ENCODE data around the gene ZMYND19.
"Not testable (repeated sequence)": the region's sequence is repeated elsewhere in the genome, so short reads cannot be mapped to it uniquely, and the experiment has no call there.

The ZMYND19 gene

GRCh38 chr9:137586854-137587253 lies 3.5 kb downstream of the ZMYND19 start:
- DNase-seq = no peak

DNA sequence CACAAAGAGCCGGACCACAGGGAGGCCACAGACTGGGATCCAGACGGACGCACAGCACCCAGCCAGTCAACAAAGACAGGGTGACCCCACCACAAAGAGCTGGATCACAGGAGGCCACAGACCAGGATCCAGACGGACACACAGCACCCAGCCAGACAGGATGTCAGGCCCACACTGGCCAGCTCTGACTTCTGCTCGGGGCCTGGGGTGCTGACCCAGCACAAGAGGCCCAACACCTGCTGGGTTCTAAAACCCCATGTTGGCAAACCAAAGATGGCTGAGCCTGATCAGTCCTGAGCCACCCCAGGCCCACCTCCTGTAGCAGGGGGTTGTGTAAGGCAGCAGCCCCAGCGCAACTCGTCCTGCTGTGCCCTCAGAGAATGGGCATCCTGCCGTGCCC lies 6.4 kb downstream of the ZMYND19 start:
- DNase-seq = no peak

DNA sequence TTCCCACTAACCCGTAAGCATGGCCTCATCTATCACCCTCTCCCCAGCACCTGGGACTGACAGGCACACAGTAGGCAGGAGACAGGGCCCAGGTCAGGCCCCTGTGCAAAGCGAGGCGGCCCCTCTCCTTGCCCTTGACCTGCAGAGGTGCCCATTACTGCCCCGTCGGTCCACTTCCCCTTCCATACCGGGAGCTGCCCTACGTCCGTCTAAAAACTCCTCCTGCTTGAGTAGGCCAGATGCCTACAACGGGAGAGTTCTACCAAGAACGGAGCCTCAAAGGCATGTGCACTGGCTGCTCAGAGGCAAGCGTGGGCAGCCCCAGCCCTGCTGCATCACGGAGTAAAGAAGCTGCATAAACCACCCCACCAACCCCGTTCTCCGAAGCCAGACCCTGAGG lies 7.0 kb downstream of the ZMYND19 start:
- DNase-seq = no peak

GRCh38 chr9:137582286-137582860 lies 7.9 kb downstream of the ZMYND19 start:
- DNase-seq = no peak

DNA sequence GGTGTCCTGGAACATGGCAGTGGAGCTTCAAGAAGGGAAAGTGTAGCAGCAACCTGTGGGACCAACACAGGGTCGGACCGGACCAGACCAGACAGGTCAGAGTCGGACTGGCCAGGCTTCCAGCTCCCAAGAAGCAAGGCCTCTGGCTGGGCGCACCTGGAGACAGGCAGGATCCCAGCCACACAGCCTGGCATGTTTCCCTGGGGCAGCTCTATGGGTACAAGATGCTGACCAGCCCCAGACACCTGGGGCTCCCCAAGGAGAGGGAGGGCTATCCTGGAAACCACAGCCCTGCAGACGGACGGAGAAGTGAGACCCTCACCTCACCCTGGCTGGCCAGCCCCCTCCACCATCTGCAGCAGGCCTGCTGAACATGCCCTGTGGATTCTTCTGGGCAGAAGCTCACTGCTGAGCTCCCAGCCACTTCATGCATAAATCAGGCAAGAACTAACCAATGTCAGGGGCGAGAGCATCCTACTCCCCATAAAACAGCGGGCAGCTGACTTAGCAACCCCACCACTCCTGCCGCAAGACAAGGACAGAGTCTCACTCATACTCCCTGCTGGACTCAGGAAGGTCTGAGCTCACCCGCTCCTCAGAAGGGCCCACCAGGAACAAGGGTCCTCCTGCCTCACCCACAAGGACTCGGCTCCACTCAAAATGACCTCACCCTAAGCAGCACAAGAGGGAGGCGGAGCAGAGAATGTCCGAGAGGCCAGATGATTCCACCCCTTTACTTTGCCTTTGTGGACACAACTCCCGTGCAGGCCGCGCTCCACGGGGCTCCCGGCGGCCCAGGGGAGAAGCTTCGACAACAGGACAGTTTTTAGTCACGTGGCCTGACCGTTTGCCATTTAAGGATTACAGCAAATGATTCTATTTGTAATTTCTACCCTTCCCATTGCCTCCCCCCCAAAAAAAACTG lies 8.7 kb downstream of the ZMYND19 start:
- DNase-seq = no peak

GRCh38 chr9:137580954-137581322 lies 9.4 kb downstream of the ZMYND19 start:
- no peak for DNase-seq

GRCh38 chr9:137580209-137580953 lies 9.9 kb downstream of the ZMYND19 start:
- no peak for DNase-seq

GRCh38 chr9:137579259-137579604 lies 11.1 kb downstream of the ZMYND19 start:
- no peak for DNase-seq

DNA sequence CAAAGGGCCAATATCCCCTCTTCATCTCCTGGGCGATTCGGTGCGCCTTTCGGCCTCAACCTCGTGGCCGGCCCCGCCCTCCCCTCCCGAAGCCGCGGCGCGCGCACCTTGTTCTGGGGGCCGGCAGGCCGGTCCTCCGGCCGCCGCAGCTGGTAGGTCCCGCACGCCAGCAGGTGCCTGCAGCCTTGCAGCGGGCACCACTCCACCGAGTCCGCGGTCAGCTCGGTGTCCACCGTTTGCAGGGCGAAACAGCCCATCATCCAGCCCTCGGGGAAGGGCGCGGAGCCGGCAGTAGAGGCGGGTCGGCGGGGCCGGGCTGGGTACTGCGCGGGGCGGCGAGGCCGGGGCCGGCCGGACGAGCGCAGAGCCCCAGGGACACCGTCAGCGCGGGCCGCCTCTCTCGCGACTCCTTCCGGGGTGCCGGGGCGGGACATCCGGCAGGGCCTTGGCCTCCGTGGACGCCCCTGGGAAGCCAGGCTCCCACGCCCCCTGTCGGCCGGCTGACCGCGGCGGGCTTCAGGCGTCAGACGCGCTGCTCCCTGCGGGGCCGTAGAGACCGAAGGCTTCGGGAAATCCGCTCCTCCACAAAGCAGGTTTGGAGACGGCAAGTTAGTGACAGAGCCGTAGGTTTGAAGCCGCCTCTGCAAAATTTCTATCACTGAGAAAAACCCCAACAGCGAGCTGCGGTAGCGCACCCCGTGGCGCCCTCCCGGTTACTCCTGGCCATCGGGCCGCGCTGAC lies 11.6 kb downstream of the ZMYND19 start, which contains the start of gene DPH7:
DPH7 (minus strand) TSS at position 408 of the 741 bp plus-strand sequence; CDS start at position 260, 148 bp downstream.
- peak; percentile 98 for DNase-seq

DNA sequence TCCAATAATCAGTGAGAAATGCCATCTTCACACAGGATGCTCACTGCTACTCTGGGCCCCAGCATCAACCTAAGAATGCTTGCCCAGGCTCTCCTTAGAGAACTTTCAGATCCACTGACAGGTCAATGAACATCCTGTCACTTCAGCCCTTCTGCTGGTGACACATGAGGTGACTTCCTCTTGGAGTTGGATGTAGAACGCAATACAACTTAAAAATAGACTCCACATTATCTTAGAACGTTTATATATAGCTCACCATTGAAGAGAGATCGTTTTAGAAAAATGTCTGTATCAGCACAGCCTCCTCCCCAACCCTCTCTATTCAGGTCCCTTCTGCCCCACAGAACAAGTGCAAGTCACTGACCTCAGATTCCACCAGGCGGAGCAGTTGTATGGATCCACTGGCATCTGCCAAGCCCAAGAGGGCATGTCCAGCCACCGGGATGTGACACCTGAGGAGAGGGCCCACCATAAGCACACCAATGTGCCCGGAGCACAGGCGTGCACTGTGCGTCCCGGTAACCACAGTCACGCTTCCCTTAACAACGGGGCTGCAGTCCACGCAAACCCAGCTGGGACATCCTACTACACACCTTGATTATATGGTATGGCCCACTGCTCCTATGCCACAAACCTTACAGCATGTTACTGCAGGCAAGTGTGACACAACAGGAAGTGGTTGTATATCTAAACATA lies 14.4 kb downstream of the ZMYND19 start:
- no peak for DNase-seq

GRCh38 chr9:137575364-137575715 lies 15.0 kb downstream of the ZMYND19 start:
- DNase-seq = peak; percentile 27

- no peak for DNase-seq
Observed at GRCh38 chr9:137574192-137574591, 16.1 kb downstream of the ZMYND19 start.

GRCh38 chr9:137570566-137570965 lies 19.7 kb downstream of the ZMYND19 start:
- DNase-seq = no peak

DNA sequence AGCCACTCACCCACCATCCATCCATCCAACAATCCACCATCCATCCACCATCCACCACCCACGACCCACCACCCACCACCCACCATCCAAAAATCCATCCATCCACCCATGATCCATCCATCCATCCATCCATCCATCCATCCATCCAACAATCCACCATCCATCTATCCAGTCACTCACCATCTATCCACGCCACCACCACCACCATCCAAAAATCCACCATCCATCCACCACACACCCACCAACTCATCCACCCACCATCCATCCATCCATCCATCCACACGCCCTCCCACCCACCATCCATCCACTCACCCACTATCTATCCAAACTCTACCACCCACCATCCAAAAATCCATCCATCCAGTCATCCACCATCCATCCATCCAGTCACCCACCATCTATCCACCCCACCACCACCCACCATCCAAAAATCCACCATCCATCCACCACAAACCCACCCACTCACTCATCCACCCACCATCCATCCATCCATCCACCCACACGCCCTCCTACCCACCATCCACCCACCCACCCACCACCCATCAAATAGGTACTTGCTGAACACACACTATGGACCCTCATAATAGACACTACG lies 20.6 kb downstream of the ZMYND19 start:
- DNase-seq = no peak

- not testable (repeated sequence) for DNase-seq
Observed at GRCh38 chr9:137568445-137568844, 21.9 kb downstream of the ZMYND19 start.

- DNase-seq = no peak
Observed at GRCh38 chr9:137564817-137565411, 25.4 kb downstream of the ZMYND19 start.

DNA sequence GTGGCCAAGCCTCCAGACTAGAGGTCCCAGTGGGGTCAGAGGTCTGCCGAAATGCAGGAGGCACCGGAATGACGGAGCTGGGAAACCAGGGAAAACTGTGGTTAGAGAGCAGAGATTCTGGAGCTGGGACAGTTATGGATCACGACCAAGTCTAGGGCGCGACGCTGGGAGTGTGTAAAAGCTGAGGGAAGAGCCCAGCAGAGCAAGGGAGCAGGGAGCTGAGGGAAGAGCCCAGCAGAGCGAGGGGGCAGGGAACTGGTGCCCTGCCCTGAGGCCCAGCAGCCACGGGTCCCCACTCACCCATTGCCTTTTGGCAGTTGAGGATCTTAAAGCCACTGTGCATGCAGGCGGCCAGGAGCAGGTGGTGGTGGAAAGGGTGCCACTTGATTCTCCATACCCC lies 26.2 kb downstream of the ZMYND19 start:
- no peak for DNase-seq

- DNase-seq = no peak
Observed at GRCh38 chr9:137558127-137558526, 32.2 kb downstream of the ZMYND19 start.

- DNase-seq = no peak
Observed at GRCh38 chr9:137556069-137556838, 34.1 kb downstream of the ZMYND19 start.

DNA sequence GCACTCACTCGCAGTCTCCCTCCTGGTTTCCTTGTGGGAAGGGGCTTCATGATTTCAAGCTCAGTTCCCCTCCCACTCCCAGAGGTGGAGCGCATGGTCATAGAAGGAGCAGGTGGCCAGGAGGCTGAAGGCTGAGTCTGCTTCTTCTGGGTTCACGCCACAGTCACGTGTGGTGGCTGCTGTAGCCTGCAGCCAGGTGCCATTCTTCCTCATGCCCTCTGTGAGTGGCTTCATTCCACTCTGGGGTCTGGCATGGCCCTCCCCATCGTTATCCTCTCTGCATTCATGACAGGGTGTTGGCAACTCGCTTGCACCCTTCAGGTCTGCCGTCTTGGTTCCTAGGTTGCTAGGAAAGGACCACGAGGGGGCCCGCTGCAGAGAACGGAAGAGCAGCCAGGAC lies 35.1 kb downstream of the ZMYND19 start:
- no peak for DNase-seq

DNA sequence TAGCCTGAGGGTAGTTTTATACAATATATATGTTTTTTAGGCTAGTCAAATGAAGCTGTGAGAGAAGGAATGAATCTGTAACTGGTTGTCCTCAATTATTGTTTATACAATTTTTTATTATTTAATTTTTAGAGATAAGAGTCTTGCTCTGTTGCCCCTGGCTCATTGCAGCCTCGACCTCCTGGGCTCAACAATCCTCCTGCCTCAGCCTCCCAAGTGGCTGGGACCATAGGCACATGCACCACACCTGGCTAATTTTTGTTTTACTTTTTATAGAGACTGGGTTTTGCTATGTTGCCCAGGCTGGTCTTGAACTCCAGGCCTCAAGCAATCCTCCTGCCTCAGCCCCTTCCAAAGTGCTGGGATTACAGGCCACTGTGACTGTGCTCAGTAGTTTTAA lies 36.0 kb downstream of the ZMYND19 start:
- no peak for DNase-seq

Measured in activated naive CD4-positive, alpha-beta T cell treated with Interleukin-2 at 50 U/mL for 16 hours (primary cell).